SK-N-SH treated with all-trans-retinoic acid at 6 μM for 48 hours (cell line): ENCODE data around the gene CLSTN3.

Experiments used
- ATAC-seq: fragments of 200-7000 bp; cut with Tn5 transposase; 3 replicates; pipeline ENCODE4 v1.9.1; 2020; ENCODE audit warnings: mild to moderate bottlenecking, moderate library complexity
- ARNTL ChIP-seq: fragments of 450-650 bp; formaldehyde crosslinking; IDR thresholded peaks from 2 replicates; pipeline ENCODE4 v1.5.0; 2020; ENCODE audit warnings: low read depth, mild to moderate bottlenecking, moderate library complexity, borderline replicate concordance
- BACH2 ChIP-seq: fragments of 250-450 bp; sonication (Bioruptor Pico); IDR thresholded peaks from 2 replicates; pipeline ENCODE4 v1.9.0; 2021; ENCODE audit warnings: mild to moderate bottlenecking, borderline replicate concordance
- CREB5 ChIP-seq: fragments of 250-450 bp; sonication (Bioruptor Pico); IDR thresholded peaks from 2 replicates; pipeline ENCODE4 v1.5.1; 2020; ENCODE audit warnings: low read depth, mild to moderate bottlenecking, moderate library complexity
- CSDC2 ChIP-seq: fragments of 250-450 bp; sonication (Bioruptor Pico); IDR thresholded peaks from 2 replicates; pipeline ENCODE4 v1.5.0; 2020; ENCODE audit warnings: mild to moderate bottlenecking, moderate library complexity
- GLIS3 ChIP-seq: fragments of 250-450 bp; sonication (Bioruptor Pico); IDR thresholded peaks from 2 replicates; pipeline ENCODE4 v1.5.0; 2020; ENCODE audit warnings: mild to moderate bottlenecking, moderate library complexity
- ISL1 ChIP-seq: fragments of 250-450 bp; sonication (Bioruptor Pico); IDR thresholded peaks from 2 replicates; pipeline ENCODE4 v2.1.2; 2022; ENCODE audit warnings: mild to moderate bottlenecking, moderate library complexity
- OSR1 ChIP-seq: fragments of 250-450 bp; sonication (Bioruptor Pico); IDR thresholded peaks from 2 replicates; pipeline ENCODE4 v1.8.0; 2022; ENCODE audit warnings: moderate library complexity, mild to moderate bottlenecking, inconsistent platforms
- PATZ1 ChIP-seq: fragments of 250-450 bp; sonication (Bioruptor Pico); IDR thresholded peaks from 2 replicates; pipeline ENCODE4 v1.8.0; 2020; ENCODE audit warnings: mild to moderate bottlenecking, moderate library complexity, borderline replicate concordance
- POU6F1 ChIP-seq: fragments of 250-450 bp; sonication (Bioruptor Pico); IDR thresholded peaks from 2 replicates; pipeline ENCODE4 v1.8.0; 2021; ENCODE audit warnings: low read depth, mild to moderate bottlenecking, moderate library complexity, borderline replicate concordance
- RARB ChIP-seq: fragments of 250-450 bp; sonication (Bioruptor Pico); IDR thresholded peaks from 2 replicates; pipeline ENCODE4 v1.8.0; 2021; ENCODE audit warnings: mild to moderate bottlenecking, moderate library complexity
- SNAI2 ChIP-seq: fragments of 250-450 bp; sonication (Bioruptor Pico); IDR thresholded peaks from 2 replicates; pipeline ENCODE4 v1.5.0; 2020; ENCODE audit warnings: mild to moderate bottlenecking, moderate library complexity
- ZFP3 ChIP-seq: fragments of 250-450 bp; sonication (Bioruptor Pico); IDR thresholded peaks from 2 replicates; pipeline ENCODE4 v1.5.0; 2020; ENCODE audit warnings: mild to moderate bottlenecking, moderate library complexity
- ZFP30 ChIP-seq: fragments of 450-650 bp; formaldehyde crosslinking; IDR thresholded peaks from 2 replicates; pipeline ENCODE4 v1.5.0; 2022; ENCODE audit warnings: mild to moderate bottlenecking, moderate library complexity
- ZNF565 ChIP-seq: fragments of 450-650 bp; formaldehyde crosslinking; conservative IDR thresholded peaks from 2 replicates; pipeline ENCODE4 v1.5.0; 2020; ENCODE audit warnings: low read depth, mild to moderate bottlenecking, moderate library complexity
- ZNF70 ChIP-seq: fragments of 450-650 bp; formaldehyde crosslinking; IDR thresholded peaks from 2 replicates; pipeline ENCODE4 v1.5.0; 2020; ENCODE audit warnings: mild to moderate bottlenecking, moderate library complexity
- ZNF8 ChIP-seq: fragments of 450-650 bp; formaldehyde crosslinking; IDR thresholded peaks from 2 replicates; pipeline ENCODE4 v1.5.0; 2020; ENCODE audit warnings: mild to moderate bottlenecking, moderate library complexity
- TF ChIP-seq, protein P1 (sequence below): fragments of 250-450 bp; sonication (Bioruptor Pico); IDR thresholded peaks from 2 replicates; pipeline ENCODE4 v1.5.1; 2021; ENCODE audit warnings: mild to moderate bottlenecking, moderate library complexity
- TF ChIP-seq, protein P2 (sequence below): fragments of 250-450 bp; sonication (Bioruptor Pico); IDR thresholded peaks from 2 replicates; pipeline ENCODE4 v1.5.0; 2020; ENCODE audit warnings: mild to moderate bottlenecking, moderate library complexity

CLSTN3 gene

DNA sequence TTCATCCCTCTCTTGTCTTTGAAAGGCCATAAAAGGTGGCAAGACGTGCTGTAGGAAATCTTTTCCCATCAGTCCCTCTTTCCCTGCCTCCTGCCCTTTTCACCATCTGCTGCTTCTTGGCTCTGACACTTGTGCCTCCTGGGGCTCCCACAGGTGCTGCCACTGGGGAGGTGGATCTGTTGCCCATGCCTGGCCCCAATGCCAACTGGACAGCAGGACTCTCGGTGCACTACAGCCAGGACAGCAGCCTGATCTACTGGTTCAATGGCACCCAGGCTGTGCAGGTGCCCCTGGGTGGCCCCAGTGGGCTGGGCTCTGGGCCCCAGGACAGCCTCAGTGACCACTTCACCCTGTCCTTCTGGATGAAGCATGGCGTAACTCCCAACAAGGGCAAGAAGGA is 6.5 kb downstream of the CLSTN3 start:
- ATAC-seq = no peak
- TF ChIP-seq, protein P1, sequence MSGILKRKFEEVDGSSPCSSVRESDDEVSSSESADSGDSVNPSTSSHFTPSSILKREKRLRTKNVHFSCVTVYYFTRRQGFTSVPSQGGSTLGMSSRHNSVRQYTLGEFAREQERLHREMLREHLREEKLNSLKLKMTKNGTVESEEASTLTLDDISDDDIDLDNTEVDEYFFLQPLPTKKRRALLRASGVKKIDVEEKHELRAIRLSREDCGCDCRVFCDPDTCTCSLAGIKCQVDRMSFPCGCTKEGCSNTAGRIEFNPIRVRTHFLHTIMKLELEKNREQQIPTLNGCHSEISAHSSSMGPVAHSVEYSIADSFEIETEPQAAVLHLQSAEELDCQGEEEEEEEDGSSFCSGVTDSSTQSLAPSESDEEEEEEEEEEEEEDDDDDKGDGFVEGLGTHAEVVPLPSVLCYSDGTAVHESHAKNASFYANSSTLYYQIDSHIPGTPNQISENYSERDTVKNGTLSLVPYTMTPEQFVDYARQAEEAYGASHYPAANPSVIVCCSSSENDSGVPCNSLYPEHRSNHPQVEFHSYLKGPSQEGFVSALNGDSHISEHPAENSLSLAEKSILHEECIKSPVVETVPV = no peak
- TF ChIP-seq ZNF70 (no peak), ISL1 (CRISPR knock-in tag) (no peak), PATZ1 (no peak), GLIS3 (CRISPR knock-in tag) (no peak), ZNF565 (CRISPR knock-in tag) (no peak), OSR1 (no peak), CREB5 (no peak), POU6F1 (CRISPR knock-in tag) (no peak), BACH2 (CRISPR knock-in tag) (no peak), ARNTL (no peak), CSDC2 (no peak), SNAI2 (CRISPR knock-in tag) (no peak)

DNA sequence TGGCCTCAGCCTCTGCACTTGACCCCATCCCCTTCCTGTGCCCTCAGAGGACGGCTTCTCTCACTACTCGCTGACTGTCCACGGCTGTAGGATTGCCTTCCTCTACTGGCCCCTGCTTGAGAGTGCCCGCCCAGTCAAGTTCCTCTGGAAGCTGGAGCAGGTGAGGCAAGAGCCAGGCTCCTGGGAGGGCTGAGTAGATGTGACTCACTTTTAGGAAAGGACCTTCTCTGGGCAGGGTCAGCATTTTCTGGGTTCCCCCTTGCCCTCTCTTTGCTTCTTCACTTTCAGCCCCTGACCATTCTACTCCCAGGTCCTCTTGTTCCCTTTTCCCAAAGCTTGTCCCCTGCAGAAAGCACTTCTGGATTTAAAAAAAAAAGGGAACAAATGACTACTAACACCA is 7.7 kb downstream of the CLSTN3 start:
- ATAC-seq = no peak
- no peak for TF ChIP-seq ZNF70
- no peak for TF ChIP-seq OSR1
- TF ChIP-seq ZNF565 (CRISPR knock-in tag) = no peak
- TF ChIP-seq CREB5 = no peak
- TF ChIP-seq POU6F1 (CRISPR knock-in tag) = no peak
- TF ChIP-seq ZFP3 (CRISPR knock-in tag) = no peak
- no peak for TF ChIP-seq ARNTL
- TF ChIP-seq ZFP30 (CRISPR knock-in tag) = no peak
- TF ChIP-seq RARB (CRISPR knock-in tag) = no peak
- TF ChIP-seq, protein P2, sequence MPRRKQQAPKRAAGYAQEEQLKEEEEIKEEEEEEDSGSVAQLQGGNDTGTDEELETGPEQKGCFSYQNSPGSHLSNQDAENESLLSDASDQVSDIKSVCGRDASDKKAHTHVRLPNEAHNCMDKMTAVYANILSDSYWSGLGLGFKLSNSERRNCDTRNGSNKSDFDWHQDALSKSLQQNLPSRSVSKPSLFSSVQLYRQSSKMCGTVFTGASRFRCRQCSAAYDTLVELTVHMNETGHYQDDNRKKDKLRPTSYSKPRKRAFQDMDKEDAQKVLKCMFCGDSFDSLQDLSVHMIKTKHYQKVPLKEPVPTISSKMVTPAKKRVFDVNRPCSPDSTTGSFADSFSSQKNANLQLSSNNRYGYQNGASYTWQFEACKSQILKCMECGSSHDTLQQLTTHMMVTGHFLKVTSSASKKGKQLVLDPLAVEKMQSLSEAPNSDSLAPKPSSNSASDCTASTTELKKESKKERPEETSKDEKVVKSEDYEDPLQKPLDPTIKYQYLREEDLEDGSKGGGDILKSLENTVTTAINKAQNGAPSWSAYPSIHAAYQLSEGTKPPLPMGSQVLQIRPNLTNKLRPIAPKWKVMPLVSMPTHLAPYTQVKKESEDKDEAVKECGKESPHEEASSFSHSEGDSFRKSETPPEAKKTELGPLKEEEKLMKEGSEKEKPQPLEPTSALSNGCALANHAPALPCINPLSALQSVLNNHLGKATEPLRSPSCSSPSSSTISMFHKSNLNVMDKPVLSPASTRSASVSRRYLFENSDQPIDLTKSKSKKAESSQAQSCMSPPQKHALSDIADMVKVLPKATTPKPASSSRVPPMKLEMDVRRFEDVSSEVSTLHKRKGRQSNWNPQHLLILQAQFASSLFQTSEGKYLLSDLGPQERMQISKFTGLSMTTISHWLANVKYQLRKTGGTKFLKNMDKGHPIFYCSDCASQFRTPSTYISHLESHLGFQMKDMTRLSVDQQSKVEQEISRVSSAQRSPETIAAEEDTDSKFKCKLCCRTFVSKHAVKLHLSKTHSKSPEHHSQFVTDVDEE (CRISPR knock-in tag) = no peak
- TF ChIP-seq SNAI2 (CRISPR knock-in tag) = no peak

DNA sequence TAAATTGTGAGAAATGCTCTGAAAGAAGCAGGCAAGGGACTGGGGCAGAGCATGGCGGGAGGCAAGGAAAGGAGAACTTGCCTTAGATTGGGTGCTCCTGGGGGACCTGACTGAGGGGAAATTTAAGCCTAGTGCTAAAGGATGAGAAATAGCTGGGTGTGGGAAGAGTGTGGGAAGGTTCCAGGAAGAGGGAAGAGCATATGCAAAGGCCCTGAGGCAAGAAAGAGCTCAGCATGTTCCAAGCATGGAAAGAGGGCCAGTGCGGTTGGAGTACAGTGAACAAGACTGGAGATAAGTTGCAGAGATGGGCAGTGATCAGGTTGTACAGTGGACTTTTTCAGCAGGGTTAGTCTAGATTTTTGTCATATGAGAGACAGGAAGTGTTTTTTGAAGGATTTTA is 9.0 kb downstream of the CLSTN3 start:
- no peak for ATAC-seq
- TF ChIP-seq ZNF8 (CRISPR knock-in tag) (no peak), CREB5 (no peak), PATZ1 (no peak)
- TF ChIP-seq, all 23 proteins: peak for 0
